Kidney glomerular epithelial cell (primary cell): ENCODE measurements around the gene TP53RK.
A peak's percentile ranks its signal among the peaks of the same experiment; 100 is the strongest.

Experiments
- DNase-seq: peaks from one replicate; lab custom pipeline; 2025; lab: John Stamatoyannopoulos, UW

Gene TP53RK

GRCh38 chr20:46706242-46706641, 17.0 kb upstream of the TP53RK start:
- DNase-seq = no peak

DNA sequence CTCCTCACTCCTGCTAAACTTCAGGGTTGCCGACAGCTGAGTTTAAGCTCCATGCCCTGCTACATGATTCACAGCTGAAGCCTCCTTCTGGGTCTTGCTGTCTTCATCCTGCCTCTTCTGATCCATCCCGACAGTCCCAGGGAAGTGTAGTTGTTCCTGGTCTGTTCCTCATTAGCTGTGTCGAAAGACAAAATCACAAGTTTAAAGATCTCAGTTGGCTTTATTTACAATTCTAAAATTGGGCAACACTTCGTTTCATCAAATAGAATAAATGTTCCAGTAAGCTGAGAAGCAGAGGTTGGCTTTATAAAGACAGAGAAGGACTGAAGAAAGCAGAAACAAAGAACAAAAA, 16.1 kb upstream of the TP53RK start:
- no peak for DNase-seq

DNA sequence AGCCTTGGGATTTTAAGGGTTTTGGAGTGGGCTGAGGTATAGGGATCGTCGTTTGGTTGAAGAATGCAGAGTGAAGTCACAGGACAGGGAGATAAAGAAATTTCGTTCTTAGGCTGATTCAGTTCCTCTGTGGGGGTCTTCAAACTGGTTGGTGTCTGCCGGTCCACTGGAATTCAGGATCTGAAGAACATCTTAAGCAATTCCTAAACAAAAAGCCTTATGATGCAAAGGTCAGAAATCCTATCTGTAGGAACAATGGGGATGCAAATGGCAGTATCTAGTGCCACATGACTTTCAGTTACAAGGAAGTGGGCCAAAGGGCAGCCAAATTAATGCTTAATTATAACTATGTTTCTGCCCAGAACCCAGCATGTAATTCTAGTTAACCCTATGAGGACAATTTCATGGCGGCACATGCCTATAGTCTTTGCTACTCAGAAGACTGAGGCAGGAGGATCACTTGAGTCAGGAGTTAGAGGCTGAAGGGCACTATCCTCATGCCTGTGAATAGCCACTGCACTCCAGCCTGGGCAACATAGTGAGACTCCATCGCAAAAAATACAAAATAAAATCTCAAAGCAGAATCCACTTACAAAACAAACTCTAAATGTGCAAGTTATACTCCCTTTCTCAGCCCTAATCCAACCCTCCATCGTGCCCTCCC, 15.6 kb upstream of the TP53RK start:
- DNase-seq = no peak

DNA sequence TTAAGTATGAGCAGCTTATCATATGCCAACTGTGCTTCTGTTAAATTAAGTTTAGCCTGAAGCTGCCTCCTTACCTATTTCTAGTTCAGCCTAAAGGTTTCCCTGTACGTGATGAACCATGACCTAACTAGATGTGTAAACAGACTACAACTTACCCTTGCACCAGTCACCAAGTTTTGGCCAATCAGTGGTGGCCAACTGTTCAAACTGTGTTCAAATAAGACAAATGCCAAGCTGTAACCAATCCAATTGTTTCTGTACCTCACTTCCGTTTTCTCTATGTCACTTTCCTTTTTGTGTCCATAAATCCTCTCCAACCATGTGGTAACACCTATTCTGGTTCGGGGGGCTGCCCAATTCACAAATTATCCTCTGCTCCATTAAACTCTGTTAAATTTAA, 14.2 kb upstream of the TP53RK start:
- no peak for DNase-seq

- DNase-seq = no peak
Measured at GRCh38 chr20:46702447-46703203, 13.4 kb upstream of the TP53RK start.

GRCh38 chr20:46701986-46702385, 12.7 kb upstream of the TP53RK start:
- DNase-seq = no peak

- no peak for DNase-seq
Measured at GRCh38 chr20:46701556-46701955, 12.3 kb upstream of the TP53RK start.

GRCh38 chr20:46701057-46701456, 11.8 kb upstream of the TP53RK start:
- DNase-seq = no peak

GRCh38 chr20:46700481-46700880, 11.2 kb upstream of the TP53RK start:
- no peak for DNase-seq

DNA sequence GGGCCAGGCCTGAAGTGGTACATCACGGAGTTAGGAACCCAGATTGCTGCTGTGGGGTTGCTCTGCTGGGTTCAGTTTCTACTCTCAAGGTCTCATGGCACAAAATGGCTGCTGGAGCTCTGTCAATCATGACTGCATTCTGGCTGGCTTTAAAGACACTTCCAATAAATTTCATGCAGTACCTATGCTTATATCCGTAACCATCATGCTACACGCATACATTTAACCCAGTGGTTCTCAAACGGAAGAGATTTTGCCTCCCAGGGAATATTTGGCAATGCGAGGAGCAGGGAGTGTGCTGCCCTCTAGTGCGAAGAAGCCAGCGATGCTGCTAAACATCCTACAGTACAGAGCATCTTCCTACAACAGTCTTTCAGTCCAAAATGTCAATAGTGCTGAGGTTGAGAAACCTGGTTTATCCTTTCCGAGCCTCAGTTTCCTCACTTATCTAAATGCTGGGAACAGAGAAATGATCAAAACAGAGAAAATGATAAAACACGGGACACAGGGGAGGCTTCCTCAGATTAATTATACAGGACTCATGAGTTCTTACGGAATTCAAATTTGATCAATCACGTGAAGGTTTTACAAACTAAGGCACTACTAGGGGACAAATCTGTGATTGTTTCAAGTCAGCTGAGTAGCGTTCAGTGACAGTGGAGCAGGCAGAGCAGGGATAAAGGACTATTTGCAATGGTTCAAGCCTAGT, 10.6 kb upstream of the TP53RK start:
- no peak for DNase-seq

GRCh38 chr20:46698788-46699187, 9.5 kb upstream of the TP53RK start:
- no peak for DNase-seq

DNA sequence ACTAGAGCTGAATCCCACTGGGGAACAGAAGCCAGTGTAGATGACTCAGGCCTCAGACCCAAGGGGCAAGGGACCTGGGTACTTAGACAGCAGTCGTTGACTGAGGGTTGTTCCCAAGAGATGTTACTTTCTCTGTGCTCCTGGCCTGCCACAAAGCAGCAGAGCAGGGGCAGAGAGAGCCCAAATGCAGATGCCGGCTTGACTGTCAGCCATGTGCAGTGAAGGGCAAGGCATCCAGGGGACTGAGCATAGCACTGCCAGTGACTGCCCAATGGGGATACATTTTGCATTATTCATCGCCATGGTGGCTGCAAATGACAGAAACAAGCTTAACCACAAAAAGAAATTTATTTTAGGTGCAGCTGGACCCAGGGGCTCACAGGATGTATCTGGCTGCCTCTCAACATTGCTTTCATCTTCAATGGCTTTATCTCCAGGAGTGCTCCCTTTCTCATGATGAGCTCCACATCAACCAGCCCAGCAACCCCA, 7.6 kb upstream of the TP53RK start:
- DNase-seq = no peak

DNA sequence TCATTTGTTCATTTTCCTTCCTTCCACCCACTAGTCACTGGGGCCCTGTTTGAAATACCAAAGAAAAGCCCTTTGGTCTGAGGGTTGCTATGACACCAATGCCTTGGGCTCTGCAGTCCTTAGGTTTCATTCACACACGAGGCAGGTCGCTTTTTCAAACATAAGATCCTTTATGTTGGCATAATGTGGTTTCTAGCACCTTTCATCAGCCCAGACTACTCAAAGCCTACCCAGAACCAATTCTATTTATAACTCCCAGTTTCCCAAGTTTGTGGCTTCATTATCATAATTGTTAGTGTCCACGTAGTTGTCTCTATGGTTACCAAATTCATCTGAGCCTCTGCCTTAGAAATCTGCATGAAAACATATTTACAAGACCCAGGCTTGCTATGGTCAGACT, 6.6 kb upstream of the TP53RK start:
- DNase-seq = no peak

- DNase-seq = no peak
Measured at GRCh38 chr20:46694484-46694883, 5.2 kb upstream of the TP53RK start.

DNA sequence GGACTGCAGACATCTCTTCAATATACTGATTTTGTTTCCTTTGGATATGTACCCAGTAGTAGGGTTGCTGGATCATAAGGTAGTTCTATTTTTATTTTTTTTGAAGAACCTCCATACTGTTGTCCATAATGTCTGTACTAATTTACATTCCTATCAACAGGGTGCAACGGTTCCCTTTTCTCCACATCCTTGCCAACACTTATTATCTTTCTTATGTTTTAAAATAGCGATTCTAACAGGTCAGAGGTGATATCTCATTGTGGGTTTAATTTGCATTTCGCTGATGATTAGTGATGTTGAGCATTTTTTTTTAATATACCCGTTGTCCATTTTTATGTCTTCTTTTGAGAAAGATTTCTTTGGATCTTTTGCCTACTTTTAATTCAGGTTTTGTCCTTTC, 2.0 kb upstream of the TP53RK start:
- DNase-seq = no peak

DNA sequence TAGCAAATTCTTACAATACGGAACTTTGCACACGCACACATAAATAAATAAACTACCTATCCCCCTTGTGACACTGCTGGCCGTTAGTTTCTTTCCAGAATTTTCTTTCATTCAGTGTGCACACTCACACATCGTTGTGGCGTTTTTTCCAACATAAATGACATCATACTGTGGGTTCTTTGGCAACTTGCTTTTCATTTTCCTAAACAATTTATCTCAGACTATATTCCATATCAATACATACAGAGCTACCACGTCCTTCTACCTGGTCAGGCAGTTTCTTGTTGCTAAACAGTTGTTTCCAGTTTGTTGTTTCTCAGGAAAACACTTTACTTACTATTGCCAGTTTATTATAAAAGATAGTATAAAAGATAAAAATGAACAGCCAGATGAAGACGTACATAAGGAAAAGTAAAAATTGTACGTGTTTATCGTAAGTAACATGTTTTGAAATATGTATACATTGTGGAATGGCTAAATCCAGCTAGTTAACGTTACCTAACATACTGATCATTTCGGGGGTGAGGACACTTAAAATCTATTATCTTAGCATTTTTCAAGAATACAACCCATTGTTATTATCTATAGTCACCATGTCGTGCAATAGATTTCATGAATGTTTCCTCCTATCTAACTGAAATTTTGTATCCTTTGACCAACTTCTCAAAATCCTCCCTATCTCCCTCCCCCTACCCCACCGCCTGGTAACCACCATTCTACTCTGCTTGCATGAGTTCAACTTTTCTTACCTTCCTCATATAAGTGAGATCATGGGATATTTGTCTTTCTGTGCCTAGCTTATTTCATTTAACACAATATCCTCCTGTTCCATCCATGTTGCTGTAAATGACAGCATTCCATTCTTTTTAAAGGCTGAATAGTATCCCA, 1.2 kb upstream of the TP53RK start:
- no peak for DNase-seq

DNA sequence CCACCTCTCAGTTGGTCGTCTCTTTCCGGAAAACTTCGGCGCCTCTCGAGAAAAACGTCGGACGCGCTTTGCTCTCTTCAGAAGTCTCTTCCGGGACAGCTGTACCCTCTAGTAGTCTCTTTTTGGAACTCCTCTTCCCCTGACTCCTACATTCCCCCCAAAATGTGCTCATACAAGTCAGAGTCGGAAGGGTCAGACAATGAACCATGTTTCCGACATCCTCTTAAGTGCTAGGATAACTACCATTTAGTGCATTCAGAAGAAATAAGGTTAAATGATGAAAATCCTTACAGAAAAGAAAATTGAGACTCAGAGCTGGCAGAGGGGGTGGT, 476 bp upstream of the TP53RK start:
- no peak for DNase-seq

DNA sequence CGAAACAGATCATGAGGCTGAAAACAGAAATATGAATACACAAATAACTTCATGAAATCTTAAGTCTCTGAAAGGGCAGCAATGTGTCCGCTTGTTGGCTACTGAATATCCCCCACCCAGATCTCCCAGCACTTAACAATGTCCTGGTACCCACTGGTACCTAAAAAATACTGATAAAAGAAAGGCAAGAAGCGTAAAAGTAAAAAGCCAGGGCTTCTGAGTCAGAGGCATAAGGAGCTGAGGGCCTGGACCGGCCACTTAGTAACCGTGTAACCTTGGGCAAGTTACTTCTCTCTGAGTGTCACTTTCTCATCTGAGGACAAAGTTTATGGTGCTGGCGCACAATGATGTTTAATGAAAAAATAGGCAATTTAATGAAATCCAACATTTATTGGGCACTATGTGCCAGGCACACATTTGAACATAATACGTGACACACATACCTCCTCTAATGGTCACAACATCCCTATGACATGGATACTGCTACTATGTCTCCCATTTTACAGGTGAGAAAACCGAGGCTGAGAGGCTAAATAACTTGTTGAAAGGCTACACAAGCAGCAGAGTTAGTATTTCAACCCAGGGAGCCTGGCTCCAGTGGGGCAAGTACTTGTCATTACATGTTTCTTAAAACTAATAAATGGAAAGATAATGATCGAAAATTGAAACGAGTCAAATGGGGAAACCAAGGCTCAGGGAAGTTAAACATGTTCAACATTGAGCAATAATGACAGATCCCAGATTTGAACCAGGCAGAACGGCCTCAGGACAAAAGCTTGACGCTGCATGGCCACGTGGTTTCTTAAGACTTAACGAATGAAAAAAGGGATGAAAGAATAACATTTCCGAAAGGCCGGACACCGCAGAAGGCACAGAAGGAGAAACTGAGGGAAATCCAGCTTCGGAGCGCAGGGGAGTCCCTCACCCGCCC, 828 bp downstream of the TP53RK start:
- DNase-seq = no peak

DNA sequence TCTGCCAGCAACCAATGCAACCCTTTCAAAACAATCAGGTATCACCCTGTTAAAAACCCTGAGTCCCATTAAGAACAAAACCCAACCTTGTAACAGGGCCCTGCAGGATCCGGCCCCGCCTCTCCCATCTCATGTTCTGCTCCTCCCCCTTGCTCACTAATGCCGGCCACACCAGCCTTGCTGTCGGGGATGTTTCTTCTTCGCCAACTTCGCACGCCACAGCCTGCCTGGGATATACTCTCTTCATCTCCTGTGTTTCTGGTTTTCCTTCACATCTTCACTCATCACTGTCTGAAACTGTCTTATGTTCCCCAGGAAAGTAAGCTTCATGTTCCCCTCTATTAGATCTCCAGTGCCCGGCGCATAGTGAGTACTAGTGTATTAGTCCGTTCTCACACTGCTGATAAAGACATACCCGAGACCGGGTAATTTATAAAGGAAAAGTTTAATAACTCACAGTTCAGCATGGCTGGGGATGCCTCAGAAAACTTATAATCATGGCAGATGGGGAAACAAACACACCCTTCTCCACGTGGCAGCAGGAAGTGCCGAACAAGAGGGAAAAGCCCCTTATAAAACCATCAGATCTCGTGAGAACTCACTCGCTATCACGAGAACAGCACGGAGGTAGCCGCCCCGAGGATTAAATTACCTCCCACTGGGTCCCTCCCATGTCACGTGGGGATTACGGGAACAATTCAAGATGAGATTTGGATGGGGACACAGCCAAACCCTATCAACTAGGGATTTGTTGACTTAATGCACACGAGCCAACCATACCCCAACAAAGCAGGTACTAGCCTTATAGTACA, 5.1 kb downstream of the TP53RK start:
- DNase-seq = peak; percentile 65

- no peak for DNase-seq
Measured at GRCh38 chr20:46683668-46683938, 5.6 kb downstream of the TP53RK start.
